Measurements from ENCODE around the gene CTBP2.
"Not testable (repeated sequence)": the region's sequence is repeated elsewhere in the genome, so short reads cannot be mapped to it uniquely, and the experiment has no call there.

CTBP2 gene

DNA sequence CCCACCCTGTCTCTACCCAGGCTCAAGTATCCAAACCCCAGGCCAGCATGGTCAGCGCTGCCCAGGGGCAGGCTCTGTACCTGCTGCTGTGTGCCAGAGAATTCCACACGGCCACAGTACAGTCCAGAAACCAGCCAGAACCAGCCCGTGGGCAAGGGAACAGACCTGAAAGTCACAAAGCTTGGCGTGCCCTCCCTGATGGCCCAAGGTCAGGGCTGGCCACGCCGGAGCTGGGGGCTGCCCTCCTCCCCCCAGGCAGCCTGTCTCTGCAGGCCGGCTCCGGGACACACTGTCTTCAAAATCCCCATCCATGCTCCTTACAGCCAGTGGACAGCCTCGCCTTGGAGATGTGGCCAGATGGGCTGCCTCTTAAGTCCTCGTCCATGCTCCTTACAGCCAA is 78.4 kb downstream of the CTBP2 start:
- DNase-seq = no peak

DNA sequence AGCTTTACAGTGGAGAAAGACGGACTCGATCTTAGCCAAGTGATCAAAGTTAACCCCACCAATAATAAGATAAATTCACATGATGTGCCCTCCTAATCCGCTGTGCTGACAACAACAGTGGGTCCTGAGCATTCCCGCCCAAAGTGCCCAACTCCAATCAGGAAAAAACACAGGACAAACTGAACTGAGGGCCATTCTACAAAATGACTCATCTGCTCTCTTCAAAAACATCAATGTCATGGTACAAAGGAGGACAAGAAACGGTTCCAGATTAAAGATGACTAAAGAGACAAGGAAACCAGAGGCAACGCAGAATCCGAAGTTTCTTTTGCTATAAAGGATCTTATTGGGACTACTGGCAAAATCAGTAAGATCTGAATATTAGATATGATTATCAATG is 79.4 kb downstream of the CTBP2 start:
- no peak for DNase-seq

DNA sequence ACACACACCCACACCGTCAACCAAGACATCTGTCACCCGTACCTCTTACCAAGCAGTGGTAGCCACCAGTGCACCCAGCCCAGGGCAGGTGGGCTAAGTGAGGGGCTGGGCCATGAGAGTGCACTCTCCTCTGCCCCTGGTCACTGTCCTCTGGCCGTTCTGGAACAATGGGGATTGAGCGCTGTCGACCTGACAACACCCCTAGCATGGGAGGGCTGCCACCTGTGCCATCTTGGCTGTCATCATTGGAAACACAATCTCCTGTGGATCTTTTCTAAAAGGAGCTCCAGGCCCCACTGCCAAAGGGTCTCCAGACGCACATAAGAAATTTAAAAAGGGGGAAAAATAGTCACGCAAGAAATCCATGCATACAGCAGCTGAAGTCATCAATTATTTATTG is 80.1 kb downstream of the CTBP2 start:
- DNase-seq = no peak

DNA sequence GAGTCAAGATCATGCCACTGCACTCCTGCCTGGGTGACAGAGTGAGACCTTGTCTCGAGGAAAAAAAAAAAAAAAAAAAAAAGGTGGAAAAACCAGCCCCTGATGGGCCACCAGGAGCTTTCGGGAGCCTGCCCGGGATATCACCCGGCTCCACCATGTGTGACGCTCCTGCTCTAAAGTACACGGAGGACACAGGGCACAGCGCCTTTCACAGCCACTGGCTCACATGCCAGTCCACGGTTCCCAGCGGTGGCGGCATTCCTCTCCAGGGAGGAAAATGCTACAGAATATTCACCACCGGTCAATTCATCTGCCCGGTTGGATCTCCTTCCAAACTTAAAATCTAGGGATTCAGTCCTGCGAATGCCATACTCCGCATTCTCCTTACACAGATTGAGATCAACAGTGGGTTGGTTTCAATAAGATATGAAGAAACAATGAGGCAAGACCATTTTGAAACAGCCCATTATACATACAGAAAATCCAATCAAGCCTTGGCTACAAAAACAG is 81.2 kb downstream of the CTBP2 start:
- DNase-seq = no peak

DNA sequence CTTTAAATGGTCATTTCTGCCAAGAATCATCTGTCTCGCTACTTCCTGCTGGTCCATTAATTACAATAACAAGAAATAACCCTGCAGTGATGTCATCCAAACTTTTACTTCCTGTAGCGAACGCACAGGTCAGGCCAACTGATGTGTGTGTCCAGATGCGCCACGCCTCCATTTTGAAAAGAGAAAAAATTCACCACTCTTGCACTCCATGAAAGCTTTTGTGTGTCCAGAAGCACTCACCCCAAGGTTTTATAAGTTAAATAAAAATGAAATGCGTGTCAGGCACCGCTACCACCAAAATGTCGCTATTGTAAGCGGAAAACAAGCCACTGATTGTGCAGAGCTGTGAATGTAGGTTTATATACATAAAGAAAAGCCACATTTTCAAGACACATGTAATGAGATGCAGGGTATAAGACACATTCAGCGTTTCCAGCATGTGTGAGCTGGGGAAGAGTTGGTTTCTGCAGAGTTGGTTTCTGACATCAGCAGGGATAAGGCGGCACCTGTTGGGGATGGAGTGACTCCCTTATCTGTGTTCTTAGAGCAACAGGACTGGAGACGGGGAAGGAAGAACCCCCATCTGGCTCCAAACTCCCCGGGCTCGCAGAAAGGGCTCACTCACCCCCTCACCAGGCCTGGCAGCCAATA is 83.3 kb downstream of the CTBP2 start:
- DNase-seq = no peak

DNA sequence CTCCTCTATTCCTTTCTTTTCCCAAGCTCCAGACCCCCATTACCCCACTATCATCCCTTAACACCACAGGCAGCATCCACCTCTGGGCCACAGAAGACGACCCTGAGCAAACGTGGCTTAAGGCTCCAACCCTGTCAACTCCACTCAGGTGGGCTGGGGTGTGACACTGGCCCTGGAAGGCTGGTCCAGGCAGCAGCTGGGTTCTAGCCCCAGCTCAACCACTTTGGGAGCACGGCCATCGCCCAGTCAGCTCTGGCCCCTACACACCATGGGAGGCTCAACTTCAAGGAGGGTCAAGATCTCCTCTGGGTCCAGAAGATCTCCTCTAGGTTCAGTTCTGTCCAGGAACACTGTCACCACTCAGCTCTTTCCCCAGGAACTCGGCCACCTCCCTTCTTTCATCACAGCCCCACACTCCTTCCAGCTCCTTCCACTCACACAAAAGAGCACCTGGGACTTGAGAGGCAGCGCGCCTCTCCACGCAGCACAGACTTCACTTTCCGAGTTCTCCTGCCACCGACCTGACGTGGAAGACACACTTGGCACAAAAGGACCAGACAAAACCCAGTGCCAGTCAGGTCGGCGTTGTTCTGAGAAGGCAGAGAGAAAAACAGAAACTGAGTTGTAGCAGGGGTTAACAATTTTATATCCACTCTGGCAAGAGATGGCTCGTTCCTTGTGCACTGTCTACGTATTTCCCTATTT is 84.1 kb downstream of the CTBP2 start:
- DNase-seq = no peak

DNA sequence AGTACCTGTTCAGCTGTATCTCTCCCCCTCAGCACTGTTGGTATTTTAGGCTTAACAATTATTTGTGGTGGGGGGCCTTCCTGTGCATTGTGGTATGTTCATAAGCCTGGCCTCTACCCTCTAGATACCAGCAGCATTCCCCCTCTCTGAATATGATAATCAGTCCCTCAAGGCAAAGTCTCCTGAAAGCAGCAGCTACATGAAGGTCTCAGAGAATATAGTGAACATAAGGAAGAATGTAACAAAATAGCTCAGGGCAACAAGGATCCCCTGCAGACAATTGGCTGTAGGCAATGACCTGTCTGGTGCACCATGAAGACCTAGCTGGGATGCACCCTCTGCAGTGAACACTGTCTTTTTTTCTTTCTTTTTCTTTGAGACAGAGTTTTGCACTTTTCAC is 86.4 kb downstream of the CTBP2 start:
- DNase-seq = no peak

DNA sequence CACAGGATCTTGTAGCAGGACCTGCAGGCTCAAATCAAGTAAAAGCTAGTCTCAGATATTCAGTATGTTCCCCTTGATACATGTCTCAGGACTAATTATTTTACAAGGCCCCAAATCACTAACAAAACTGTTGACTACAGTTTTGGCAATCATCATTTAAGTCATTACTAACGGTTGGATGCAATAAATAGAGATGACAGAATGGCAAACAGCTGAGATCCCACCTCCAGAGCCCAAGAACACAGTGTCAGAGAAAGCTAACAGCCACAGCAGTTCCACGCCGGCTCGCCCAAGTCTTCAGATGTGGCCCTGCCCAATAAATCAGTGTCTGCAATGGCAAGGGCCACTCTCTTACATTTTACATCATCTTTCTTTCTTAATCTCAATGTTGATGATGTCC is 87.6 kb downstream of the CTBP2 start:
- no peak for DNase-seq

DNA sequence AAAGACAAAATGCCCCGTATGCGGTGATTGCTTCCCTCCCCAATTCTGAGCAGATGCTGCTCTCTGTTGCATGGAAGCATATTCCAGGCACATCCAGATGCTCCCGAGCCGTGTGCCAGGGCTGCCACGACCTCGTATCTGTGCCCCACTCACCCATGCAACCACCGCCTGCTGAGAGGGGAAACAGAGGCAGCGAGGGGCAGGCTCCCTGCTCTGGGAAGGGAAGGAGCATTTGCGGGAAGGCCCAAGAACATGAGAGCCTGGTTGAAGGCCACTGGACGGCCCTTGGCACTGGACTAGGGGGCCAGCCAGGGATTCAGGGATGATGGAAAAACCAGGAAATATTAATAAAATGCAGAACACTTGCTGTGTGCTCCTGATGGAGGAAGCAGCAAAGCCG is 89.4 kb downstream of the CTBP2 start:
- no peak for DNase-seq

DNA sequence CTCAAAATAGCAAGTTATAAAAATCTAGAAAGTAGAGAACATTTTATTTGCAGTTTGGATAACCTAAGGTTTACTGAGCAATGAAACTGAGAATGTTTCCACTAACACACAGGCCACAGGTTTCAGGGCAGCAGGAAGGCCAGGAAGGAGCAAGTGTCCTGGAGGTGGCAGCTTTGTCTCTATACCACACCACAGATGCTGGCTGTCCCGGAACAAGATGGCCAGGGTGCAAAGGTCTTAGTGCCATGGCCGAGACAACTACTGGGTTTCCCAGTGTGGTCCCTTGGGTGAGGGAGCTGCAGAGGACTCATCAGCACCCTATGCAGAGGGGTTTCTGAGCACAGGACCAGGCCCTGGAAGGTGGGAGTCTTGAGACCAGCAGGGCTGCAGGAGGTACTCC is 92.0 kb downstream of the CTBP2 start:
- no peak for DNase-seq

DNA sequence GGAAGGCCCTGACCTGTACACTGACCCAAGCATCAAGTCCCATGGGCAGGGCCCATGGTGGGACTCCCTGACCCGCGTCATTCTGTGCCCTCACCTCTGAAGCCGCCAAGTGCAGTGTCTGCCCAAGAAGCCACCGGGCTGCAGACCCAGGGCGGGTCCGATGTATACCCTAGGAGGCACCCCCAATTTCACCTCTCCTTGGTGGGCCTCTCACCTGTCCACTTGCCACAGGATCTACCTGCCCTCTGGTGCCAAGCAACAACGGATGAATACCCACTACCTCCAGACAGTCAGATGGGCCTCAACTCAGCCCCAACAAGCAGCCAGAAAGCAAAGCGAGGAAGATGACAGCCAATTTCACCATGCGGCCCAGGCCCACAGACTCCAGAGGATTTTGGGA is 92.6 kb downstream of the CTBP2 start:
- no peak for DNase-seq

DNA sequence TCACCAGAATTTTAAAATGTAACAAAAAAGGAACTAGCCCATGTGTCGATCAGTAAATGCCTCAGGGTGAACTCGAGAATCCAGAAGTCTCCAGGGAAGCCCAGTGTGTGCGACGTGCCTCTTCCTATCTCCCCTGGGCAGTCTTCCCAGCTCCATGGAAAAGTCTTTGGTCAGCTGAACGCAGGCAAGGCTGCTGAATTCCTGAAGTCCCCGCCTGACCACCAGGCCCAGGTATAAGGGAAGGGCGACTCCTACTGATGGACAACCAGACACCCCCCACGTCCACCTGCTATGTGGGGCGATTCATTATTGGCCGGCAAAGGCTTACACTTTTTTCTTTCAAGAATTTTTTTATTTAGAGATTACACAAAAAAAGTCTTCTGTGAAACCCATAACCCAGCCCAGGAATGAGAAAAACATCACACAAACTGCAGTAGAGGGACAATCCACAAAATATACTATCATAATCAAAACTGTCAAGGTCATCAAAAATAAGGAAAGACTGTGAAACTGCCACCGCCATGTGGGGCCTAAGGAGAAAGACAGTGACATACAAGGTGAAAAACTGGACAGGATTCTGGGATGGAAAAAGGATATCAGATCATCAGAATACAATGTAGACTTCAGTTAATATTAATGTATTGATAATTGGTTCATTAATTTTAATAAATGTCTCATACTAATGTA is 93.5 kb downstream of the CTBP2 start:
- DNase-seq = no peak

DNA sequence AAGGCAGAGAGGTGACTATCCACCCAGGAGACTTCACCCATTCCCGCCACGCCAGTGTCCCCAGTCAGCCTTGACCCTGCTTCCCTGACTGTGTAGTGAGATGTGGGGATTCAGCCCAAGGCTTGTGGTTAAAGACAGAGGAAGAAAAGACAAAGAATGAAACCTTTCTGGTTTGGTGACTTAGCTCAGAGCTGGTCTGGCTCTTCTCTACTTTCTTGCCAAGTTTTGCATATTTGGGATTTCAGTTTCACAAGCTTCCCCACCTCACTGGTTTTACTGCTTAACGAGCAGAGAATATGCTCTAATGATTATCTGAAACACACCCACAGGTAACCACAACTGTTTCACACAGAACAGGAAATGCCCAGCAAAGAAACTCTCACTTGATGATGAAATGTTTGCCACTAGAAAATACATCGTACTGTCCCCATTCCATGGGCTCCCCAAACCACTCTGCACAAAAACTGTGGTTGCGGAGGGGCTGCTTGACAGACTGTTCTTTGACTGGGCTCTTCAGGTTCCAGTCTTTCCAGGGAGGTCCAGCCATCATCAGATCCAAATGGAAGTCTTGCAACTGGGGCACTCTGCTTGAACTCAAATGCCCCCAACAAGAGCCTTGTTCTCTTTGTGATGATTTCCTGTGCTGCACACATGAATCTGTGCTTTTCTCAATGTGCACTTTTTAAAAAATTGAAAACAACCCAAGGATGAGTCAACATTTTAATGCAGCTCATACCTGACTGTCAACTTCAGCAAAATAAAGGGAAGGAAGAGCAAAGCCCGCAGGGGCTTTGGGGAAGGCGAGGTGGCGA is 95.5 kb downstream of the CTBP2 start:
- DNase-seq = no peak

DNA sequence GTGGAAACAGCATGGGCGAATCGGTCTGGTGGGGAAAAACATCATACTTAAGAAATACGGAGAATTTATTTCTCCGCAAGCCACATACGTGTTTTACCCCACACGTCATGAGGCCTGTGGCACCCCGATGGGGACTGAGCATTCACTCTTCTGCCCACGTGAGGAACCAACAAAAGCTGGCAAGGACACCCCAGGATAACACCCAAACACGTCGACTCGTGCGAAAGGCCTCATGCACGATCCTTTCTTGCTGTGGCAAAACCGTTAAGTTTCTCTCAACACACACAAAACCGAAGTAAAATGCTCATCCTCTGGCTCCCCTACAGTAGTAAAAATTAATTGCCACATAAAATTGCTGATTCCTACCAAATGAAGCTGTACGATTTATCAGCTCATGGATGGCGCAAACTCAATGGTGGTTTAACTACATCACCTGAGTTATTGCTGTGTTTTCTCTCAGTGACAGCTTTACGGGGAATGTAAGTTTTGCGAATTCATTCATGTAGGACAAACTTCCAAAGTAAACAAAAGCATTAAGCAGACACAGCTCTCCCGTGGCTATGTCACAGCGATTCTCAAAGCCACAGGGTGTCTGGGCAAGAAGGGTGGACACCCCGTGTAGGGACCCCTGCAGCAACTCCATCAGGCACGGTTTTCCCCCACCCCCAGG is 97.0 kb downstream of the CTBP2 start:
- DNase-seq = no peak

DNA sequence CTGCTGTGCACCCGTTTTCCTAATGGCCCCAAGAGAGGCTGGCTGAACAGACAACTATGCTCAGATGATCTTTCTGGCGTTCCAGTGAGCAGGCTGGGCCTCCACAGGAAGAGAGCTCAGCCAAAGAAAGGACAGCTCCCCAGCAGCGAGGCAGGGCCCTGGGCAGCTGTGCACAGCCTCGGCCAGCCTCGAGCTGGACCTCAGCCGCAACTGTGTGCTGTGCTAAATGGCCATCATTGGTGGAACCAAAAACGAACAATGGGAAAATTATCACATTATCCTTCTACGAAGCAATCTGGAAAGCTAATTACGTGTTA is 97.5 kb downstream of the CTBP2 start:
- DNase-seq = no peak

DNA sequence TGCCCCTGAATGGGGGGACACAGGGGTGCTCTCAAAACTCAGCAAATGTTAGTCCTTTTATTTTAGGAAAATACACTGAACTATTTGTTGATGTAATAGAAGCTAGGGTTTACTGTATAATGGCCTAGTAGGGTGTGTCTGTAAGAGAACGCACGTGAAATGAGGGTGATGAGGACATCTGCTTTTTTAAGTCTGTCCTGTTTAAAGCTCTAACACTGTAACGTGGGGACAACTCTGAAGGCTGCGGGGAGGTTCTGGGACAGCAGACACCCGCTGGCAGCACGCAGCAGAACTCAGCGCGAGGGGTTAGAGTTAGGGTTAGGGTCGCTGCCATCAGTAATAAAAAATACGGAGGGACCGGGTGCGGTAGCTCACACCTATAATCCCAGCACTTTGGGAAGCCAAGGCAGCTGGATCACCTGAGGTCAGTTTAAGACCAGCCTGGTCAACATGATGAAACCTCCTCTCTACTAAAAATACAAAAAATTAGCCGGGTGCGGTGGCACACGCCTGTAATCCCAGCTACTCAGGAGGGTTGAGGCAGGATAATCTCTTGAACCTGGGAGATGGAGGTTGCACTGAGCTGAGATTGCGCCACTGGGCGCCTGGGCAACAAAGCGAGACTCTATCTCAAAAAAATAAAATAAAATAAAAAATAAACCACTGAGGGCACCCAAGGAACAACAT is 98.0 kb downstream of the CTBP2 start:
- DNase-seq = no peak

DNA sequence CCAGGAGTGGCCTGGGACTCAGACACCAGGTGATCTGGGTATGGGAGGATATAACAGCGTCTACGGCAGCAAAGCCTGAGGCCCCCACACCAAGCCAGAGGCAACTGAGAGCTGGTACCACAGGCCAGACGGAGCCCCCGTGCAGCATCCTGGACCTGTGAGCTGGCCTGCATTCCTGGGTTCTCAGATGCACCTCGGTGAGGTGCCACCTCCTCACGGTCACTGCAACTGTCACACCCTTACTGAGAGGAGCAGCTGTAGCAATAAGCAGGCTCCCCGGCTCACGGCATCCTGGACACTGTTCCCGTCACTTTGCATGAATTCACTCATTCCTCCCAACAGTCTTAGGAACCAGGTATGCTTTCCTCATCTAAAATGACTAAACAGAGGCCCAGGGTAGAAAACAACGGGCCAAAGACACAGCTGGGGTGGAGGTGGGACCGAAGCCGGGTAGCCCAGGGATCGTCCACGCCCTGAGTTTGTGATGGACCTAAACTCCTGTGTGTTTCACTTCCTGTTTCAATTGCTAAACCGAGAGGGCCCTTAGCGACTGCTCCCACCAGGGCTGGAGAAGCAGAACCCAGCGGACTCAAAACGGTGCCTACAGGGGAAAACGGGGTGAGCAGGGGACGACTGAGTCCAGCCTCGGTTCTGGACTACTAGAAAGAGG is 98.7 kb downstream of the CTBP2 start:
- DNase-seq = no peak

DNA sequence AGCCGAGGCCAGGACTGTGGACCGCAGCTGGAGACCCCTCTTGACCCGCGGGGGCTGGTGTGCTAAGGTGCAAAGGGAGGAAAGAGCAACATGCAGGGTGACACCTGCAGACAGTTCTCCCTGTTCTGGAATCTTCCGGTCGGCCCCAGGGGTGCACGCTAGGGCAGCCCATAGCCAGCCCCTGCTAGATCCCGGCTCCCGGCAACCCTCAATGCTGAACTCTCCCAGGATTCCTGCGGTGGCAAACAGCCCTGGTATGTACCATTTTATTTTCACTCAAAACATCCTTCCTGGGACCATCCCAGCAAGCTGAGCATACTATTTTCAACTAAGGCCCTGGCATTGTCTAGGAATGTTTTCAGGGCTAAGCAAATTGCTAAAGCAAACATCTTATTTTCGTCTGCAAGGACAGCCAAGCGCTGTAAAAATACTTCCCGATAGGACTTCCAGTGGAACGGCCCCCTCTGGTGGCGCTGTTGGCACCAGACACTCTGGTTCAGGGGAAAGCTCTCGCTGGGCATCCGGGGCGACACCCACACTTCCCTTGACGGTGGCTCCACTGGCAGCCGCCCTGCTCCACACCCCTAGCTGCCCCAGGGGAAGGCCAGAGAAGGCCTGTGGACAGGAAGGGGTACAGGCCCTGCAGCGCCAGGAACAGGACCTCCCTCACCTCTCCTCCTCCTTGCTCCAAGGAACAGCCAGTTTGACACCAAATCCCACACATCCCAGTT is 99.4 kb downstream of the CTBP2 start:
- DNase-seq = peak; percentile 0

DNA sequence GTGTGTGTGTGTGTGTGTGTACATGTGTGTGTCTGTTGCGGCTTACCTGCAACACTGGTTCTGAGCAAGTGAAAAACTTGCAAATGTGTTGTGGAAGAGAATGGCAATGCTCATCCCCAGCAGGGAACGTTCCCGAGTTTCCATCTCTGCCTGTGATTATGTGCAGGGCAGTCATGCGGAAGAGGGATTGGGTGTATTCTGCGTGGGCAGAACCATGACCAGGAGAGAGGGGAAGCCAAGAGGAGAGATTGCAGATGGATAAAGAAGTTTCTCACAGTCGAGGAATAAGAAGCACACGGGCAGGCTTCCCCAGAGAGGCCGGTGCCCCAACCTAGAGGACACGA is 99.9 kb downstream of the CTBP2 start:
- DNase-seq = no peak

DNA sequence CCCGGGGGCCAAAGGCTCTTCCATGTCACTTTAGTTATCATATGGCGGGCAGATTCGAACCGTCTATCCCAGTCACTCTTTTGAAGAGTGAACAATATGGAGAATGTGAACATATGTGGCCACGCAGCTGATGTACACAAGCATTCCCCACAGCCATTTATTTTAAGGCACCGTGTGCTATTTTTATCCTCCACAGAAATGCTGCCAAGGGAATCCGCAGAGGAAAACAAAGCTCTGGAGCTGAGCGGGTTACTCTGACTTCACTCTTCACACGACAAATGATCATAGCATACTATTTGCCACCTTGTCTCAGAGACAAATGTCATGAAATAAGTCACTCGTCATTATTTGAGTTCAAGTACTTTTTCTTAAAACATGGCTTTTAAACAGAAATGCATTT is 100.3 kb downstream of the CTBP2 start:
- no peak for DNase-seq

DNA sequence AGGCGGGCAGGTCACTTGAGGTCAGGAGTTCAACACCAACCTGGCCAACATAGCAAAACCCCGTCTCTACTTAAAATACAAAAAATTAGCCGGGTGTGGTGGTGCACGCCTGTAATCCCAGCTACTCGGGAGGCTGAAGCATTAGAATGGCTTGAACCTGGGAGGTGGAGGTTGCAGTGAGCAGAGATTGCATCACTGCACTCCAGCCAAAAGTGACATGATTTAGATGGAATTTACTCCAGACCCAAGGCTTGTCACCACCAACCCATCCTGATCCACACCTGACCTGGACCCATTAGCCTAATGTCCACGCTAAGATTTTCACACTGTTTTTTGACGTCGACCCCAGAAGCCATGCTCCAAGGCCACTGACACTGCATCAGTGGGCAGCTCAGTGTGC is 101.0 kb downstream of the CTBP2 start:
- not testable (repeated sequence) for DNase-seq

Measured in NCI-H748 treated with DMSO at 0.1 percent for 48 hours (cell line).